ENCODE results near the gene FAF1.

DNA sequence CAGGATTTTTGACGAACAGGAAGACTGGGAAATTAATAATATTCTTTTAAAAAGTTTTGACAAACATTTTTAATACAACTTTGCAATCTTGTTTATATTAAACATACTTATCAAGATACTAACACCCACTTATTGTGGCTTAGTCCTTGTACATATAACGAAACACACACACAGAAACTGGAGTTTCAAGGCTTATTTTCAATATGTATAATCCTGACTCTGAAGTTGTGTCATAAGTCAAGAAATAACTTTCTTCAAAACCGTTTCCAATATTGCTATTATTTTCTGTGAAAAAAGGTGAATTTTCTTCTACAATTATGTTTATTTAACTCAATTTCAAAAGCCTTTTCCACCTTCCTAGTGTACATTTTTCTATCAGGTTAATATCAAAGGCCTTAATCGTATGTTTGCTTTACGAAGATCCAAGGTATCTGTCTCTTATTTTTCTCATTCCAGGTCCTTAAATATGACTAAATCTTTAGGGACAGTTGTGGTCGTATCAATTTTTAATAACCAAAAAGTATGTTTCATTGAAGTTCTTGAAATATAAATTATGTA, 11.8 kb upstream of the FAF1 start:
- no peak for TF ChIP-seq POLR2A (IDR thresholded peaks at IDR 0.05)
- TF ChIP-seq, protein P1, sequence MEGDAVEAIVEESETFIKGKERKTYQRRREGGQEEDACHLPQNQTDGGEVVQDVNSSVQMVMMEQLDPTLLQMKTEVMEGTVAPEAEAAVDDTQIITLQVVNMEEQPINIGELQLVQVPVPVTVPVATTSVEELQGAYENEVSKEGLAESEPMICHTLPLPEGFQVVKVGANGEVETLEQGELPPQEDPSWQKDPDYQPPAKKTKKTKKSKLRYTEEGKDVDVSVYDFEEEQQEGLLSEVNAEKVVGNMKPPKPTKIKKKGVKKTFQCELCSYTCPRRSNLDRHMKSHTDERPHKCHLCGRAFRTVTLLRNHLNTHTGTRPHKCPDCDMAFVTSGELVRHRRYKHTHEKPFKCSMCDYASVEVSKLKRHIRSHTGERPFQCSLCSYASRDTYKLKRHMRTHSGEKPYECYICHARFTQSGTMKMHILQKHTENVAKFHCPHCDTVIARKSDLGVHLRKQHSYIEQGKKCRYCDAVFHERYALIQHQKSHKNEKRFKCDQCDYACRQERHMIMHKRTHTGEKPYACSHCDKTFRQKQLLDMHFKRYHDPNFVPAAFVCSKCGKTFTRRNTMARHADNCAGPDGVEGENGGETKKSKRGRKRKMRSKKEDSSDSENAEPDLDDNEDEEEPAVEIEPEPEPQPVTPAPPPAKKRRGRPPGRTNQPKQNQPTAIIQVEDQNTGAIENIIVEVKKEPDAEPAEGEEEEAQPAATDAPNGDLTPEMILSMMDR (IDR thresholded peaks at IDR 0.05), result no peak
